Myocyte (in vitro differentiated cells): ENCODE results near the gene WDR86. TPM values are rescaled to one million over a fixed set of nuclear protein-coding genes. Genes with fewer than 3 reads are reported as not detected.

Experiments
- DNase-seq: peaks from one replicate; pipeline ENCODE4 v3.0.0-alpha.2; 2012; ENCODE audit warnings: low read depth
- total RNA-seq: library from RNA; depleted of rRNA; stranded (reverse); fragments of >200 nt; gene quantifications from 2 replicates; pipeline ENCODE4 v1.2.3, GENCODE V29; 2014

WDR86 gene
- total RNA-seq, 1 donor from 2014 or later, result not detected

DNA sequence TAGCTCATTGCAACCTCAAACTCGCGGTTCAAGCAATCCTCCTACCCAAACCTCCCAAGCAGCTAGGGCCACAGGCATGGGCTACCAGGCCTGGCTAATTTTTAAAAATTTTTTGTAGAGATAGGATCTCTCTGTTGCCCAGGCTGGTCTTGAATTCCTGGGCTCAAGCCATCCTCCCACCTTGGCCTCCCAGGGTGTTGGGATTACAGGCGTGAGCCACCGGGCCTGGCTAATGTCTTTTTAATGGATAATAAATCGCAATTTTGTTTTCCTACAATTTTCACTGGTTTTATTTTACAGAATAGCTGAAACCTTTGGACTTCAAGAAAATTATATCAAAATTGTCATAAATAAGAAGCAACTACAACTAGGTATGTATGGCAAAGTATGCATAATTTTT, 57.3 kb downstream of the WDR86 start:
- DNase-seq, result no peak

DNA sequence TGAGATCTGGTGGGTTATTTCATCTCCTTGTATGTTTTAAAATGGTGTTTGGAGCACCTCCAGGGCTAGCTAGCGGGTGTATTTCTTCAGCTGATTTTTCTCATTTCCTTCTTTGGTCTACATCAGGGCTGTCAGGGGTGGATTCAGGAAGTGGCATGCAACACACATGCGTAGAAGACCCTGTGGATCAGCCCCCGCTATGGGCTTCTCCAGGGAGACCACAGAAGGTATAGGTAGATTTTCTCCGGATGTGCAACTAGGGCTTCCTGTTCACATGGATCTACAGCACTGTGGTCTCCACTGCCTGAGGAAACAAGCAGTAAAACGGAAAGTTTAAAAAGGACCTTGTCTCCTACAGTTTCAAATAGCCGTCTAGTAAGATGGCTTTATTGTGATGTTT, 57.9 kb downstream of the WDR86 start:
- no peak for DNase-seq

DNA sequence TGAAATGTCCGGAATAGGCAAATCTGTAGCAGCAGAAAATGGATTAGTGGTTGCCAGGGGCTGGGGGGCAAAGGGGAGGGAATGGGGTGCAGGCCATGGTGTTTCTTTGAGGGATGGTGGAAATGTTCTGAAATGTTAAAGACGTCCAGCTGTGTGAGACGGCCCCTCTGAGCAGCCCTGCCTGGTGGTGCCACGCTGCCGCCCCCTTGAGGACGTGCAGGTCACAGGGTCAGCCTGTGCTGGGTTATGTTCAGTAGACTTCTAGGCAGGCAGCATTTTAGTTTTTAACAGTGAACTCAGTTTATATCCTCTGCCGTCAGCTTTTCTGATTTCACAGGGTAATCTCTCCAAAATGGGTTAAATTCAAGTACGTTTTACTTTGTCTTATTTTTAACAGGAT, 58.8 kb downstream of the WDR86 start:
- no peak for DNase-seq

GRCh38 chr7:151349507-151349853, 60.4 kb downstream of the WDR86 start:
- no peak for DNase-seq

GRCh38 chr7:151348970-151349369, 60.9 kb downstream of the WDR86 start:
- DNase-seq, result no peak

- DNase-seq, result no peak
These were observed 62.6 kb downstream of the WDR86 start for GRCh38 chr7:151347200-151347599.

DNA sequence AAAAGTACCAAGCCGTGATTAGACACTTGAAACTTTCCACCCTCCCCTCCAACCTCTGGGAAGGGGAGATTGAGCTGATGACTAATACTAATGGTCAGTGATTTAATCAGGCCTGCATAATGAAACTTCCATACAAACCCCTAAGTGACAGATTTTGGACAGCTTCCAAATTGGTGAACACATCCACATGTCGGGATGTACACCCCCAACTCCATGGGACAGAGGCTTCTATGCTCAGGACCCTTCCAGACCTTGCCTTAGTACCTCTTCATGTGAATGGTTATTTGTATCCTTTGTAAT, 63.4 kb downstream of the WDR86 start:
- no peak for DNase-seq

DNA sequence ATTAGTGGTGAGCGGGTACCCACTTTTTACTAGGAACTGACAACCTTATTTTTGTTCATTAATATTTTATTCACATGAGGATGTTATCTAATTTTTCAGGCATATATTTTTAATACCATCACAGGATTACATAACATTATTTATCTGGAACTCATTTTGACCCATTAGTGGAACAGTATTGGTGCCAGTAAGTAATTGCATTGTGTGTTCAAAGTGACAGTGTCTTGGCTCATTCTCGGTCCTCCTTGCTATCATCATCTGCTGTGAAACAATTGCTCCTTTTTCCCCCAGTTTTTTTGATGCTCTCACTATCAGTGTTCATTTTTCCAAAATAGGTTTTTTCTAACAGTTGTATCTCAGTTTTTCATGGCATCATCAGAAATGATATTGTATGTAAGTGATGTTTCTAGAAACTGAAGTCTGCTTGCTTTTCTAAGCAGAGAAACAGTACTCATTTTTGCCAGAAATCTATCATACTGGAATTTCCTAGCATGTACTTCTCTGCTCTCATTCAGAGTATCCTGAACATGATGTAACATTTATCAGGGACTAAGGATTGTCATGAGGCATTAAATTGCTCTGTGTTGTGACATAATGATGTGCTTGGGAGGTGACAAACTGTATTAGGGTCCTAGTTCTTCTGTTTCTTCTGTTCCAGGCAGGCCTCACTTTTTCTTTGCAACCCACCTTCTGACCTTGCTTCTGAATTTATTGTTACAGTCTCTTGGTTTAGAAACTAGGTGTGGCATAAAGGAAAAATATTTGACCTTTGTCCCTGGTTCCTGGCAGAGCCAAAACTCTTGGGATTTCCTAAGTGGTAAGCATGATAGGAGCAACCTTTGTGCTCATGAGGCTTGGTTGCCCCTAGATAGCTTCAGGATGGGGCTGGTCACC, 64.0 kb downstream of the WDR86 start:
- DNase-seq, result no peak

- no peak for DNase-seq
These were observed 66.3 kb downstream of the WDR86 start for GRCh38 chr7:151343516-151343915.

DNA sequence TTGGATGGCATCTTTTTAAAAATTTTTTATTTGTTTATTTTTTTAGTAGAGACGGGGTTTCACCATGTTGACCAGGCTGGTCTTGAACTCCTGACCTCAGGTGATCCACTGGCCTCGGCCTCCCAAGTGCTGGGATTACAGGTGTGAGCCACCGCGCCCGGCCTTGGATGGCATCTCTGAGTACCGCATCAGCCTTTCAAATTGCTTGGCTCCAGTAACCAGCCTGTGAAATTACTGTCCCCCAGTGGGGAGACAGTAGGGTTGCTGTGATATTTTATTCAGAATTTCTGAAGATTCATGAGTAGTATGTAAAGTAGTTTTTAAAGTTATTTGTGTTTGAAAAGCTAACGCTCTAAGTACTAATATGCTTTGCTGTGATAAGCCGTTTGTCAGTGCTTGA, 67.0 kb downstream of the WDR86 start:
- DNase-seq, result no peak

DNA sequence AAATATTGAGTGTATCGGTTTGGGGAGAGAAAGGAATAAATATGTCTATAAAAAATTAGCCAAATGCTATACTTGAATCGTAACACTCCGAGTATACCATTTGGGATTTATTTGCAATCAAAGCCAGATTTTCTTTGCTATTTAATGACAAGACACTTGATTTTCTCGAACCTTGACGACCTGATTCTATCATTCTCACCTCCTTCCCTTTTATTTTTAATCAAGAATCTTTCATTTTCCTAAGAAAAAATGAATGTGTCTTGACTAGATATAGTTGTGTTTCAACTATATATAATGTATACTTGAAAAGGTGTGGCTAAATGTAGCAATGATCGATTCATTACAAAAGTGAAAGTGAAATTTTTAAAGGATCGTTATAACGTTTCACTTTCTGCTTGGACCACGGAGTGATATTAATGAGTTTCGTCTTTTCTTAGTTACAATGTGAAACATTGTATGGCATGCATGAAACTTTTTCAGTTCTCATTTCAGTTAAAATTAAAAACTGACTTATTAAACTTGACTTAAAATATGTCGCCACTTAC, 67.7 kb downstream of the WDR86 start:
- DNase-seq, result no peak

GRCh38 chr7:151341357-151342101, 68.3 kb downstream of the WDR86 start, which contains the start of gene NUB1:
TSS of gene NUB1 (plus strand) at chr7:151341812. CDS start at chr7:151345350, 3,538 bp downstream.
- DNase-seq, result peak; percentile 94

- peak; percentile 3 for DNase-seq
These were observed 69.0 kb downstream of the WDR86 start for GRCh38 chr7:151340794-151341356.

- no peak for DNase-seq
These were observed 70.0 kb downstream of the WDR86 start for GRCh38 chr7:151339651-151340382.

DNA sequence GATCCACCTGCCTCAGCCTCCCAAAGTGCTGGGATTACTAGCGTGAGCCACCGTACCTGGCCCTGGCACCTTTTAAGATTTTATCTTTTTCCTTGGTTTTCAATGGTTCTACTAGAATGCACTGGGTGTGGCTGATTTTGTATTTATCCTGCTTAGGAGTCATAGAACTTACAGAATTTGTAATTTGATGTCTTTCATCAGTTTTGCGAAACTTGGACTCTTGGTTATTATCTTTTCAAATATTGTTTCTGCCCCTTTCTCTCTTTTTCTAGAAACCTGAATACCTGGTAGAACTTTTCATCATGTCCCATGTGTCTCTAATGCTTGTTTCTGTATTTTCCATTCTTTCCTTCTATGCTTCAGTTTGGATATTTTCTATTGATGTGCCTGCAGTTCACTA, 71.0 kb downstream of the WDR86 start:
- DNase-seq, result no peak

DNA sequence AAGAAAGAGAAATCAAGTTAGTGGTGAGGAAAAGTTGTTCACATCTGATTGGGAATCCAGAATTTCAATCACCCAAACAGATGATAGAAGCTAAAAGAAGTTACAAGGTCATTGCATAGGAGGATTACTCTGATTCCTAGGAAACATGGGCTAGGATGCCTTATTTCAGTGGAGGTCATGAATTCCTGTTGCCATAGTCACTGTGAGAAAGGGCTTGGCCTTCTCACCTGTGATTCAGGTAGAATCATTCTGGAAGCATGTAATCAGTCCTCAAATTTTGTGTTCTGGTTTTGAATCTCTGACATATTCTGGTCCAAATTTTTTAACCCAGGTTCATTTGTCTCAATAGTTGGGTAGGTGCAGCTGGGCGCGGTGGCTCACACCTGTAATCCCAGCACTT, 72.5 kb downstream of the WDR86 start:
- no peak for DNase-seq

GRCh38 chr7:151336027-151336708, 73.7 kb downstream of the WDR86 start:
- no peak for DNase-seq

DNA sequence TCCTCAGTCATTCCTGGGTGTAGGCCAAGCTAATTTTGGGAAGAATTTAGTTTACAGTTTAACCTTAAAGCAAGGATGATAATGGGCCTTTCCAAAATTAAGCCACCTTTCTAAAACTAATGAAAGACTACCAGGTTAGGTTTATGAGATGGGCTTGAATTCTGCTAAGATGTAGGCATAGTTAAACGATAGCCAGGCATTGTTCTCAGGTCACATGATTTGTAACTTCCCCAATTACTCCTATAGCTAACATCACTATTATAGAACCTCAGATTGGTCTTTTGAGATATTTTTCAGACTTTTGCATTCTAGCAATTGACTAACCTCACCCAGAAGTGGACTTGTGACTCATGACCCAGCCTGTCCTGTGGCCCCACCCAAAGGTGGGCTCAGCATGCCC, 75.2 kb downstream of the WDR86 start:
- no peak for DNase-seq
